MM.1S (cell line): Measurements from ENCODE around the gene EPS8L2.

Experiments used
- DNase-seq: peaks from one replicate; pipeline ENCODE4 v3.0.0-alpha.2; 2015
- H2AFZ ChIP-seq: fragments of 300-600 bp; sonication (generic); 2 replicates; pipeline ENCODE4 v1.6.0; 2016; ENCODE audit warnings: antibody characterized with exemption, low read length
- H3F3A ChIP-seq: fragments of 300-600 bp; sonication (generic); 2 replicates; pipeline ENCODE4 v1.6.1; 2016; ENCODE audit warnings: mild to moderate bottlenecking, antibody characterized with exemption, low read length, moderate library complexity, mixed read lengths; ENCODE audit not compliant: insufficient read depth
- H3K27ac ChIP-seq: fragments of 300-600 bp; sonication (generic); 2 replicates; pipeline ENCODE4 v1.5.1; 2016; ENCODE audit warnings: mild to moderate bottlenecking, low read length
- H3K27me3 ChIP-seq: fragments of 300-600 bp; sonication (generic); replicated peaks from 2 replicates; pipeline ENCODE4 v1.6.0; 2016; ENCODE audit warnings: low read length; ENCODE audit not compliant: insufficient read depth
- H3K36me3 ChIP-seq: fragments of 300-600 bp; sonication (generic); replicated peaks from 2 replicates; pipeline ENCODE4 v1.6.1; 2016; ENCODE audit warnings: mild to moderate bottlenecking, low read length, mixed read lengths; ENCODE audit not compliant: insufficient read depth
- H3K4me1 ChIP-seq: fragments of 300-600 bp; sonication (generic); 2 replicates; pipeline ENCODE4 v1.6.1; 2016; ENCODE audit warnings: low read length, mixed read lengths
- H3K4me2 ChIP-seq: fragments of 300-600 bp; sonication (generic); 2 replicates; pipeline ENCODE4 v1.6.0; 2016; ENCODE audit warnings: low read depth, low read length
- H3K4me3 ChIP-seq: fragments of 300-600 bp; sonication (generic); 2 replicates; pipeline ENCODE4 v1.5.1; 2016; ENCODE audit warnings: low read length, mixed read lengths
- H3K79me2 ChIP-seq: fragments of 300-600 bp; sonication (generic); 2 replicates; pipeline ENCODE4 v1.6.1; 2016; ENCODE audit warnings: mixed run types, low read length, mixed read lengths
- H3K9ac ChIP-seq: fragments of 300-600 bp; sonication (generic); 2 replicates; pipeline ENCODE4 v1.6.1; 2016; ENCODE audit warnings: low read length, mixed read lengths
- H3K9me2 ChIP-seq: fragments of 300-600 bp; sonication (generic); replicated peaks from 2 replicates; pipeline ENCODE4 v1.6.1; 2016; ENCODE audit warnings: mild to moderate bottlenecking, low read length, mixed read lengths; ENCODE audit not compliant: insufficient read depth
- H3K9me3 ChIP-seq: fragments of 300-600 bp; sonication (generic); replicated peaks from 2 replicates; pipeline ENCODE4 v1.6.1; 2016; ENCODE audit warnings: mild to moderate bottlenecking, low read length, mixed read lengths; ENCODE audit not compliant: insufficient read depth
- H4K20me1 ChIP-seq: fragments of 300-600 bp; sonication (generic); 2 replicates; pipeline ENCODE4 v1.6.1; 2016; ENCODE audit warnings: mild to moderate bottlenecking, low read length, moderate library complexity, mixed read lengths; ENCODE audit not compliant: insufficient read depth
- CTCF ChIP-seq: fragments of 300-600 bp; sonication (generic); IDR thresholded peaks from 2 replicates; pipeline ENCODE4 v1.5.1; 2016; ENCODE audit warnings: antibody characterized with exemption, low read length, mixed read lengths
- EZH2 ChIP-seq: fragments of 300-600 bp; sonication (generic); optimal IDR thresholded peaks from 2 replicates; pipeline ENCODE3; 2017; ENCODE audit warnings: low read depth, mild to moderate bottlenecking, antibody characterized with exemption, low read length, mixed read lengths
- EZH2phosphoT487 ChIP-seq: fragments of 300-600 bp; sonication (generic); IDR thresholded peaks from 2 replicates; pipeline ENCODE4 v1.6.1; 2018; ENCODE audit warnings: antibody characterized with exemption, low read length

EPS8L2 gene

GRCh38 chr11:764322-765024, 58.4 kb downstream of the EPS8L2 start:
- peaks cover 8% of the 10 kb centered on the region for H3K36me3 ChIP-seq
- DNase-seq, result no peak
- no peak overlapping the region for H3K27ac ChIP-seq

DNA sequence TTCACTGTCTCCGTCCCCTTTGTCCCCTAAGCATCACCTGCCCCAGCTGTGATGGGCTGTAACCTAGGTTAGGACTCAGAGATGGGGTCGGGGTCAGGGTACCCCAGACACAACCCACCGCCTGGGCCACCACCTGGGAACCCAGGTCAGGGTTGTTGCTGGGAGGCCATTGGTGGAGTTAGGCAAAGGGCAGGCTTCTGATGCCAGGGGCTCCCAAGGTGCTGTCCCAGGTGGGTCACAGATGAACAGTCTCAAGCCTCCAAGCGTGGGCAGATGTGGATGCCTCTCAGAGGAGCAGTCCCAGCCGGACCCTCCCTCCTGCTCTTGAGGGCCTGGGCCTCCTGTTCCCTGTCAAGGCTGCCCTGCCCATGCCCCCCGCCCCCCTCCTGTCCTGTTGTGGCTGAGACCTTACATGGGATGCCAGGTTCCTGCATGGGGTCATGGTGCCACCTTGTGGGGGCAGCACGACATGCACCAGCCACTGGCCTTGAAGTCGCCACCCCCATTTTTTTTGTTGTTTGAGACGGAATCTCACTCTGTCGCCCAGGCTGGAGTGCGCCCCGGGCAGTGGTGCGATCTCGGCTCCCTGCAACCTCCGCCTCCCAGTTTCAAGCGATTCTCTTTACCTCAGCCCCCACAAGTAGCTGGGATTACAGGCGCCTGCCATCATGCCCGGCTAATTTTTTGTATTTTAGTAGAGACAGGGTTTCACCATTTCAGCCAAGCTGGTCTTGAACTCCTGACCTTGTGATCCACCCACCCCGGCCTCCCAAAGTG, 59.2 kb downstream of the EPS8L2 start:
- Histone ChIP-seq H3K9ac (no peak overlapping the region), H3K27me3 (no peaks in the 10 kb centered on the region), H3K4me2 (no peak overlapping the region), H4K20me1 (peaks cover 3% of the 10 kb centered on the region; the same call in 1 of the 2 replicates), H3K79me2 (peaks cover 6% of the 10 kb centered on the region; the same call in 1 of the 2 replicates), H3K4me3 (no peak overlapping the region), H3K27ac (no peak overlapping the region), H3K9me3 (no peaks in the 10 kb centered on the region), H3K4me1 (no peaks in the 10 kb centered on the region), H3K36me3 (peaks cover 5% of the 10 kb centered on the region), H3K9me2 (no peaks in the 10 kb centered on the region), H2AFZ (no peak overlapping the region), H3F3A (peaks cover 28% of the 10 kb centered on the region)
- TF ChIP-seq EZH2 (no peak), CTCF (peak; percentile 64), EZH2phosphoT487 (no peak)
- DNase-seq, result peak; percentile 59

More at GRCh38 chr11:764322-765024, 58.4 kb downstream of the EPS8L2 start:
- no peak overlapping the region for H3K9ac ChIP-seq
- peaks cover 28% of the 10 kb centered on the region for H3F3A ChIP-seq
- no peak overlapping the region for H2AFZ ChIP-seq
- no peaks in the 10 kb centered on the region for H3K9me2 ChIP-seq
- H4K20me1 ChIP-seq, result peaks cover 3% of the 10 kb centered on the region; the same call in 1 of the 2 replicates
- TF ChIP-seq CTCF, result no peak
- no peak for TF ChIP-seq EZH2phosphoT487
- TF ChIP-seq EZH2, result no peak
- peaks cover 6% of the 10 kb centered on the region; the same call in 1 of the 2 replicates for H3K79me2 ChIP-seq
- no peak overlapping the region for H3K4me3 ChIP-seq
- H3K4me2 ChIP-seq, result no peak overlapping the region
- H3K9me3 ChIP-seq, result no peaks in the 10 kb centered on the region
- no peaks in the 10 kb centered on the region for H3K4me1 ChIP-seq
- H3K27me3 ChIP-seq, result no peaks in the 10 kb centered on the region

- Histone ChIP-seq H3F3A (peaks cover 28% of the 10 kb centered on the region), H3K79me2 (peaks cover 10% of the 10 kb centered on the region; the same call in 1 of the 2 replicates), H3K4me1 (no peaks in the 10 kb centered on the region), H3K27ac (no peak overlapping the region), H3K9me2 (no peaks in the 10 kb centered on the region), H2AFZ (no peak overlapping the region), H3K9me3 (no peaks in the 10 kb centered on the region), H3K4me3 (no peak overlapping the region), H3K4me2 (no peak overlapping the region), H3K36me3 (peaks cover 6% of the 10 kb centered on the region), H4K20me1 (peaks cover 3% of the 10 kb centered on the region; the same call in 1 of the 2 replicates), H3K9ac (no peak overlapping the region), H3K27me3 (no peaks in the 10 kb centered on the region)
- TF ChIP-seq EZH2phosphoT487, result no peak
- TF ChIP-seq CTCF, result no peak
- no peak for TF ChIP-seq EZH2
- DNase-seq, result no peak
Measured at GRCh38 chr11:765802-766091, 59.7 kb downstream of the EPS8L2 start.
